Vagina (tissue), 2 donors: ENCODE measurements around the gene KIAA0753.

ENCODE experiments used
- POLR2A ChIP-seq, 2 donors: fragments of 450-650 bp; IDR thresholded peaks; one replicate each; pipeline ENCODE4 v1.6.1; 2017; ENCODE audit warnings: antibody characterized with exemption in 2 of 2, mild to moderate bottlenecking in 2 of 2, moderate library complexity in 2 of 2
- TF ChIP-seq, protein P1 (sequence below), 3 experiments: fragments of 450-650 bp in 2 of 3; fragments of 200-600 bp in 1 of 3; sonication (generic) in 1 of 3; IDR thresholded peaks; one replicate each; pipeline ENCODE4 v1.5.1; 2017 to 2019; ENCODE audit warnings: antibody characterized with exemption in 3 of 3, mild to moderate bottlenecking in 2 of 3, moderate library complexity in 2 of 3

DNA sequence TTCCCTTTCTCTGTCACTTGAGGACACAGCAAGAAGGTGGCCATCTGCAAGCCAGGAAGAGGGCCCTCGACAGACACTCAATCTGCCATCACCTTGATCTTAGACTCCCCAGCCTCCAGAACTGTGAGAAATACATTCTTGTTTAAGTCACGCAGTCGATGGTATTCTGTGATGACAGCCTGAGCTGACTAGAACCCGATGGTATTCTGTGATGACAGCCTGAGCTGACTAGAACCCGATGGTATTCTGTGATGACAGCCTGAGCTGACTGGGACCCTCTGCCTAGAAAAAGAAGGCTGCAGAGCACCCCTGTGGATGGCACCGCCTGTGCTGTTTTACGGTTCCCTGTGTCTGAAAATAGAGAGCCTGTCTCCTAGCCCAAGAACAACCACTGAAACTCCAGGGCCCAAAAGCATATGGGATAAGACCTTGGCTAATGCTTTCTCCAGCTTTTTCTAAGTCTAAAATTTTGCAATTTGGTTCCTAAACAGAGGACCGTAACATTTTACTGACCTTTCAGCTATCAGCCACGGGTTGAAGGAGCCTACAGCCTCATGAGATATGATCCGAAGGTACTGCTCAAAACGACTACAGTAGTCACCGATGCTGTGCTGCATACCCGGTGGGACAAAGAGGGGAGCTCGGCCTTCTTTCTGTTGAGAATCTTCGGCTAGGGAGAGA lies 51.1 kb downstream of the KIAA0753 start:
- TF ChIP-seq POLR2A (IDR thresholded peaks at IDR 0.05), result no peak
- TF ChIP-seq, protein P1, sequence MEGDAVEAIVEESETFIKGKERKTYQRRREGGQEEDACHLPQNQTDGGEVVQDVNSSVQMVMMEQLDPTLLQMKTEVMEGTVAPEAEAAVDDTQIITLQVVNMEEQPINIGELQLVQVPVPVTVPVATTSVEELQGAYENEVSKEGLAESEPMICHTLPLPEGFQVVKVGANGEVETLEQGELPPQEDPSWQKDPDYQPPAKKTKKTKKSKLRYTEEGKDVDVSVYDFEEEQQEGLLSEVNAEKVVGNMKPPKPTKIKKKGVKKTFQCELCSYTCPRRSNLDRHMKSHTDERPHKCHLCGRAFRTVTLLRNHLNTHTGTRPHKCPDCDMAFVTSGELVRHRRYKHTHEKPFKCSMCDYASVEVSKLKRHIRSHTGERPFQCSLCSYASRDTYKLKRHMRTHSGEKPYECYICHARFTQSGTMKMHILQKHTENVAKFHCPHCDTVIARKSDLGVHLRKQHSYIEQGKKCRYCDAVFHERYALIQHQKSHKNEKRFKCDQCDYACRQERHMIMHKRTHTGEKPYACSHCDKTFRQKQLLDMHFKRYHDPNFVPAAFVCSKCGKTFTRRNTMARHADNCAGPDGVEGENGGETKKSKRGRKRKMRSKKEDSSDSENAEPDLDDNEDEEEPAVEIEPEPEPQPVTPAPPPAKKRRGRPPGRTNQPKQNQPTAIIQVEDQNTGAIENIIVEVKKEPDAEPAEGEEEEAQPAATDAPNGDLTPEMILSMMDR (IDR thresholded peaks at IDR 0.05), result no peak
